IPS-18c (cell line): Measurements from ENCODE around the gene LCMT2.
"Not testable (repeated sequence)": the region's sequence is repeated elsewhere in the genome, so short reads cannot be mapped to it uniquely, and the experiment has no call there.

ENCODE experiments used
- H3K4me3 ChIP-seq: 2 replicates; pipeline ENCODE4 v1.7.0; 2013; ENCODE audit warnings: low read depth, mild to moderate bottlenecking, low read length, moderate library complexity; ENCODE audit not compliant: insufficient read depth
- H3K9me3 ChIP-seq: one replicate; pipeline ENCODE4 v1.6.1; 2013; ENCODE audit warnings: mild to moderate bottlenecking, low read length, moderate library complexity; ENCODE audit not compliant: control insufficient read depth, insufficient read depth

Gene LCMT2

GRCh38 chr15:43317566-43318184, 12.7 kb downstream of the LCMT2 start:
- Histone ChIP-seq H3K9me3 (no peaks in the 10 kb centered on the region), H3K4me3 (no peak overlapping the region)

DNA sequence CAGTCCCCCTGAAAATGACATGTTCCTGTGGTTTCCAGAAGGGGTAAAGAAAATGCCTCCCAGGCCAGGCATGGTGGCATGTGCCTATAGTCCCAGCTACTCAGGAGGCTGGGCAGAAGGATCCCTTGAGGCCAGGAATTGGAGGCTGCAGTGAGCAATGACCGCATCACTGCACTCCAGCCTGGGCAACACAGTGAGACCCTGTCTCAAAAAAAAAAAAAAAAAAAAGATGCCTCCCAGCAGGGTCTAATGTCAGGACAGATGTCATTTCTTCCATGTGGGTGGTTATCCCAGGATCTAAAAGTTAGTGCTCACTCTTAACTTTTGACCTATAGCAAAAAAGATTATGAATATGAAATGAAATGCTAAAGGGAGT, 13.4 kb downstream of the LCMT2 start:
- no peak overlapping the region for H3K4me3 ChIP-seq
- H3K9me3 ChIP-seq: no peaks in the 10 kb centered on the region

- Histone ChIP-seq H3K4me3 (no peak overlapping the region), H3K9me3 (no peaks in the 10 kb centered on the region)
Observed at GRCh38 chr15:43316016-43316970, 14.1 kb downstream of the LCMT2 start.

DNA sequence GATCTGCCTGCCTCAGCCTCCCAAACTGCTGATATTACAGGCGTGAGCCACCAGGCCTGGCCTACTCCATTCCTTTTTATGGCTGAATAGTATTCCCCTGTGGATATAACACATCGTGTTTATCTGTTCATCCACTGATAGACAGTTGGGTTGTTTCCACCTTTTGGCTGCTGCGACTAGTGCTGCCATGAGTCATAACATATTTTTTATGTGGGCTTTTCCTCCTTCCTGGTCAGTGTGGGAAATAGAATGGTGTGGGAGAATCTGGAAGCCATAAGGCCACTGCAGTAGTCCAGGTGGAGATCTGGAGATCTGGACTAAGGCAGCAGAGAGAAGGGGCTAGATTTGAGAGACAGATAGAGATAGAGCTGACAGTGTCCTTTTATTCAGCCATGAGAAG, 16.2 kb downstream of the LCMT2 start:
- Histone ChIP-seq H3K4me3 (no peak overlapping the region), H3K9me3 (no peaks in the 10 kb centered on the region)

GRCh38 chr15:43312378-43312777, 18.0 kb downstream of the LCMT2 start:
- H3K4me3 ChIP-seq: no peak overlapping the region

GRCh38 chr15:43302205-43302817, 28.1 kb downstream of the LCMT2 start, which contains the start of gene TGM7:
TGM7 (minus strand) TSS chr15:43302255.
- Histone ChIP-seq H3K4me3 (no peak within 1 kb of the TSS), H3K9me3 (no peaks in the 10 kb centered on the region)

More at GRCh38 chr15:43312378-43312777, 18.0 kb downstream of the LCMT2 start:
- H3K9me3 ChIP-seq: no peaks in the 10 kb centered on the region

DNA sequence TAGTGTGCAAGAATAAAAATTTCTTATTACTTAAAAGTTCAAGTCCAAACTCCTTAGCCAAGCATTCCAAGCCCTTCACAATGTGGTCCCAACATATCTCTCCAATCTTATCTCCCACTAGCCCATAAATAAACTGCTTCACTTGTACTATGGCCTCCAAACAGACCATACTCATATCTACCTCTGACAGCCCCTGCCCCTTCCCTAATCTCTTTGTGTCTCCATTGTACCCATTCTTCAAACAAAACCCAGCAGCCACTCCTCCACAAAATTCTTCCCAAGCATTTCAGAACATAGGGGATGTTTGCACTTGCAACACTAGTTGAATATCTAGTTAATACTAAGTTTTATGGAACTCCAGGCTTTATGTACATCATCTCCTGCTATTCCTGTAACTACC, 30.5 kb downstream of the LCMT2 start:
- Histone ChIP-seq H3K4me3 (no peak overlapping the region), H3K9me3 (no peaks in the 10 kb centered on the region)

GRCh38 chr15:43299411-43299810, 31.0 kb downstream of the LCMT2 start:
- Histone ChIP-seq H3K4me3 (no peak overlapping the region), H3K9me3 (no peaks in the 10 kb centered on the region)

DNA sequence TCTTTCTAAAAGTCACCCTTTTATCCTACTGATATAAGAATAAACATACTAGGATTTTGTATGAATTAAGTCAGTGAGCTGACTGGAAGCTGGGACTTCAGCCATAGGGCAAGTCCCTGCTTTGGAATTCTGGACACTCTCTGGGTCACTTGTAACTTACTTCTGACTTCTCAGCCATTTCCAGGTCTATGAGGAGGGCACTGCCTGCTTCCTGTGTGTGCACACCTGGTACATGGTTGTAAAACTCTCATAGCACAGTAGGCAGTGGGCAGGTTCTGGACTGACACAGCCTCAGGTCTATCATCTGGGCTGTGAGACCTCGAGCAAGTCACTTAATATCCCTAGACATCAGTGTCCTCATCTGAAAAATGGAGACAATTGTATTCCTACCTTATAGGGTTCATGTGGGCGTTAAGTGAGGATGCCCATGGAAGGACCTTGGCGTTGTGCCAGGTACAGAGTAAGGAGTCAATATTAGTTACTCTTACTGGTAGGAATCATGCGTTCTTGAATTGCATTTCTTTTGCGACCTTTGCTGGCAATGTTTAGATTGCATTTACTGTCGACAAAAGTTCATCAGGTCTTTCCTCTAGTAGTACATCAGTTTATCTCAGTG, 36.2 kb downstream of the LCMT2 start:
- H3K4me3 ChIP-seq: no peak overlapping the region

GRCh38 chr15:43293432-43293831, 36.9 kb downstream of the LCMT2 start:
- Histone ChIP-seq H3K9me3 (no peaks in the 10 kb centered on the region), H3K4me3 (no peak overlapping the region)

More for the DNA sequence above, 36.2 kb downstream of the LCMT2 start:
- no peaks in the 10 kb centered on the region for H3K9me3 ChIP-seq

- Histone ChIP-seq H3K4me3 (no peak overlapping the region), H3K9me3 (no peaks in the 10 kb centered on the region)
Observed at GRCh38 chr15:43292375-43293078, 37.8 kb downstream of the LCMT2 start.

GRCh38 chr15:43289656-43290055, 40.7 kb downstream of the LCMT2 start:
- H3K4me3 ChIP-seq, H3K9me3 ChIP-seq: not testable (repeated sequence)

DNA sequence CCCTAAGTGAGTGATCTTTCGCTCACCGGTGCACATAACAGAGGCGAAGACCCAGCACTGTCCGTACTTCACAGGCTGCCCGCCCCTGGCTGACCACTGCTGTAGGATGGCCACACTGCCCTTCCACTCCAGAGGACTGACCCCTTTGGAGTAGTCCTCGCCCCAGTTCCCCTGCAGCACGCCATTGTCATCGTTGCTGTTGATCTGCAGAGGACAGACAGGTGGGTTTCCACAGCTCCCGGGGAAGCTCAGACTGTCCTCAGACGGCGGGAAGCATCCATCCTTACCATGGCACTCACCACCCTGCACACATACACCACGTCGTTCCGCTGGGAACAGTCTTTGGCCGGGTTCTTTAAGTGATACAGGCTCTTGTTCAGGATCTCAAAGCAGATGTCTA, 43.1 kb downstream of the LCMT2 start:
- Histone ChIP-seq H3K4me3 (no peak overlapping the region), H3K9me3 (no peaks in the 10 kb centered on the region)

GRCh38 chr15:43286074-43286473, 44.3 kb downstream of the LCMT2 start:
- H3K9me3 ChIP-seq: no peaks in the 10 kb centered on the region

DNA sequence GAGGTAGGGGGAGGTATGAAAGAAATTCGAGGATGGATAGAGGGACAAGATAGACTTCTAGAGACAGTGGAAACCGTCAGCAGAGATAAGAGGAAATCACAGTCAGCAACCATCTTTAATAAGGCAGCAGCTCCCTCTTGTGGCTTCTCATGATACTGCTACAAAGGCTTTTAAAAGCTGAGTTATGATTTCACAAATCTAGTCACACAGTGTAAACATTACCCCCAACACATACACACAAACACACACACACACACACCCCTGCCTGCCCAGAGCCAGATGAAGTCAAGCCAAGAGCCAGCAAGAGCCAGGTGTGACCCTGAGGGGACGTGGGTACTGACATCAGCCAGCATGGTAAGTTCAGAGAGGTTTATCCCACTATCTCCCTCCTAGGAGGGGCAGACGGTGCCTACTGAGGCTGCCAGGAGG, 44.8 kb downstream of the LCMT2 start:
- no peak overlapping the region for H3K4me3 ChIP-seq
- no peaks in the 10 kb centered on the region for H3K9me3 ChIP-seq

More at GRCh38 chr15:43286074-43286473, 44.3 kb downstream of the LCMT2 start:
- no peak overlapping the region for H3K4me3 ChIP-seq

- H3K4me3 ChIP-seq: no peak overlapping the region
Observed at GRCh38 chr15:43283526-43283925, 46.8 kb downstream of the LCMT2 start.

More at GRCh38 chr15:43283526-43283925, 46.8 kb downstream of the LCMT2 start:
- no peaks in the 10 kb centered on the region for H3K9me3 ChIP-seq
